Omental fat pad (tissue), 4 donors: ENCODE results near the gene ARFGEF3. TPM values are rescaled to one million over a fixed set of nuclear protein-coding genes. Genes with fewer than 3 reads are reported as not detected.

ENCODE experiments used
- ATAC-seq: fragments of 150-250 bp; one replicate; pipeline ENCODE4 v1.9.1; 2016; ENCODE audit warnings: mild to moderate bottlenecking, moderate library complexity; ENCODE audit not compliant: low FRiP score
- DNase-seq: peaks from one replicate; pipeline ENCODE4 v3.0.0-alpha.2; 2019; ENCODE audit warnings: low spot score
- CTCF ChIP-seq, 3 donors: fragments of 450-650 bp; IDR thresholded peaks; one replicate each; pipeline ENCODE4 v1.5.1; 2016 to 2017; ENCODE audit warnings: antibody characterized with exemption in 3 of 3, mild to moderate bottlenecking in 3 of 3, moderate library complexity in 2 of 3
- total RNA-seq, 4 donors: library from RNA; depleted of rRNA; stranded (reverse); fragments of >200 nt; gene quantifications; one replicate each; pipeline ENCODE4 v1.1.0, GENCODE V29; 2016

ARFGEF3 gene
- total RNA-seq, 4 donors from 2014 or later, result 4.3 to 12.7 (median 6.8) TPM

GRCh38 chr6:138230221-138230620 is 68.5 kb downstream of the ARFGEF3 start:
- DNase-seq, result no peak
- TF ChIP-seq CTCF (IDR thresholded peaks at IDR 0.05), result no peak

GRCh38 chr6:138230759-138231380 is 69.1 kb downstream of the ARFGEF3 start:
- TF ChIP-seq CTCF (IDR thresholded peaks at IDR 0.05), result no peak
- ATAC-seq (no peak), DNase-seq (no peak)

More at GRCh38 chr6:138230221-138230620, 68.5 kb downstream of the ARFGEF3 start:
- ATAC-seq, result no peak

GRCh38 chr6:138231381-138231886 is 69.7 kb downstream of the ARFGEF3 start:
- DNase-seq (no peak), ATAC-seq (no peak)
- TF ChIP-seq CTCF (IDR thresholded peaks at IDR 0.05), result no peak

GRCh38 chr6:138234363-138234762 is 72.6 kb downstream of the ARFGEF3 start:
- no peak for TF ChIP-seq CTCF (IDR thresholded peaks at IDR 0.05)
- no peak for DNase-seq
- peak; percentile 82 for ATAC-seq

- DNase-seq (no peak), ATAC-seq (no peak)
- no peak for TF ChIP-seq CTCF (IDR thresholded peaks at IDR 0.05)
These were observed 73.5 kb downstream of the ARFGEF3 start for GRCh38 chr6:138235205-138235604.

- no peak for TF ChIP-seq CTCF (IDR thresholded peaks at IDR 0.05)
- ATAC-seq, result no peak
- no peak for DNase-seq
These were observed 74.0 kb downstream of the ARFGEF3 start for GRCh38 chr6:138235693-138236092.

- no peak for TF ChIP-seq CTCF (IDR thresholded peaks at IDR 0.05)
- DNase-seq (no peak), ATAC-seq (no peak)
These were observed 75.7 kb downstream of the ARFGEF3 start for GRCh38 chr6:138237463-138237862.
